NCI-H2107 treated with DMSO at 0.1 percent for 48 hours (cell line): ENCODE data around the gene PCDH15.
A peak's percentile ranks its signal among the peaks of the same experiment; 100 is the strongest.
"Not testable (repeated sequence)": the region's sequence is repeated elsewhere in the genome, so short reads cannot be mapped to it uniquely, and the experiment has no call there.

ENCODE experiments used
- DNase-seq: peaks from one replicate; lab custom pipeline; 2025; ENCODE audit not compliant: unreplicated experiment; lab: John Stamatoyannopoulos, UW

PCDH15 gene

GRCh38 chr10:54402576-54402975 lies 398.5 kb downstream of the PCDH15 start:
- DNase-seq: peak; percentile 0

GRCh38 chr10:54396031-54396430 lies 405.0 kb downstream of the PCDH15 start:
- no peak for DNase-seq

- not testable (repeated sequence) for DNase-seq
Observed at GRCh38 chr10:54394598-54394997, 406.4 kb downstream of the PCDH15 start.

DNA sequence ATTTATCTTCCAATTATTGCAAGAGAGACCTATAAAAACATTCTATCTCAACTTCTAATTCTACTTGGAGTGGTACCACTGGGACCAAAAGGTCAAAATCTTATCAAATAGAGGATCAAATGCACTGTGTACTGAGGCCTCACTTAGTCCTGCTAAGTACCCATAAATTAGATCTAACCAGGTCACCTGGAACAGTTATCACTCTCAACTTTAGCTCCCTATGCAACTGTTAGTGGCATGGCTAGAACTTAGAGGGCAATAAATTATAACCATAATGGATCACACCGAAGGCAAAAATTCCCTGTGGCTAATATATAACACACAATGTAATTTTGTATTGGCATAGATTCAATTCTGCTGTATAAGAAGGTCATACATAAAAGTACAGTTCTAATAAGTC lies 428.9 kb downstream of the PCDH15 start:
- DNase-seq: no peak

DNA sequence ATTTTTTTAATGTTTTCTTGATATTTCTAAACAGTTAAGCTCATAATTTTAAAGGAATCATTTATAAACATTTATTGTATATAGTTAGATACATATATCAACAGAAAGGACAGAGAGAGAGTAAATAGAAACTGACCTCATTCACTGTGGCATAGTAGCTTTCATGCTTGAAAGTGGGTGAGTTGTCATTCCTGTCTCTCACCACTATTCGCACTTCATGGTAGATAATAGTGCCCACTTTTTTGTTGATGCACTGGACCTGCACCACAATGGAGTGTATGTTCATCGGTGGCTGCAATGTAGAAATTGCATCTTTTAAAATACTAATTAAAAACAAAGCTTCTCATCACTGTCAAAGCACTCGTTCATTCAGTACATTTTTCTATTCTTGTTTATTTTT lies 432.0 kb downstream of the PCDH15 start:
- no peak for DNase-seq

DNA sequence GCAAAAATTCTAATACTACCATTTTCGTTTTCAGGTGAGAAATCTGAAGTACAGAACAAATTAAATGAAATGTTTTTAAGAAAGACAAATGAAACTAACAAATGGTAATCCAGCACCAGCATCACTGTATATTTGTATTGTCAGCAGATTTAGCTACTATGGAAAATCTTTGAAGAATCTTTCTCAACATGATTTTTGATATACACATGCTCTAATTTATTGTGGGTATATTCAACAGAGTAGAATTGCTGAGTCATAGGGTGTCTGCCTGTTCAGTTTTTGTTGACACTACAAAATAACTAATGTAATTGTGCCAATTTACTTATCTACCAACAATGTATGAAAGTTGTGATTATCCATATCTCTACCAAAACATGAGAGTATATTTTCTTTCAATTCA lies 437.6 kb downstream of the PCDH15 start:
- no peak for DNase-seq

DNA sequence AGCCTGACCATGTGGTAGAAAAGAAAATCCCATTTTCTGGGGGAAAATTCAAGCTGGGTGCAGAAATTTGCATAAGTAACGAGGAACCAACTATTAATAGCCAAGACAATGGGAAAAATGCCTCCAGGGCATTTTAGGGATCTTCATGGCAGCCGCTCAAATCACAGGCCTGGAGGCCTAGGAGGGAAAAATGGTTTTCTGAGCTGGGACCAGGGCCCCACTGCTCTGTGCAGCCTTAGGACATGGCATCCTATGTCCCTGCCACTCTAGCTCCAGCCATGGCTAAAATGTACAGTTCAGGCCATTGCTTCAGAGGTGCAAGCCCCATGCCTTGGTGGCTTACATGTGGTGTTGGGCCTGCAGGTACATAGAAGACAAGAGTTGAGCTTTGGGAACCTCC lies 459.0 kb downstream of the PCDH15 start:
- DNase-seq: no peak

GRCh38 chr10:54335296-54335695 lies 465.7 kb downstream of the PCDH15 start:
- DNase-seq: no peak

- DNase-seq: no peak
Observed at GRCh38 chr10:54319341-54319740, 481.7 kb downstream of the PCDH15 start.

DNA sequence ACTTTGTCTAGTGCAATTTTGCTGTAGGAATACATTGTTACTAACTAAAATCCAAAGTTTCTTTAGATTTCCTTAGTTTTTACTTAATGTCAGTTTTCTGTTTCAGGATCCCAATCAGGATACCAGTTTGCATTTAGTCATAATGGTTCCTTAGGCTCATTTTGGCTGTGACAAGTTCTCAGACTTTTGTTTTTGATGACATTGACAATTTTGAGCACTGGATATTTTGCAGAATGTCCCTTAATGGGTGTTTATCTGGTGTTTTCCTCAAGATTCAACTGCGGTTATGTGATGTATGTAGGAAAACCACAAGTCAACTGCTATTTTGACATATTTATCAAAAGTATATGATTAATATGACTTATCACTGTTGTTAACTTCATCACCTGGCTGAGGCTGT lies 482.6 kb downstream of the PCDH15 start:
- no peak for DNase-seq

GRCh38 chr10:54314430-54314829 lies 486.6 kb downstream of the PCDH15 start:
- no peak for DNase-seq

DNA sequence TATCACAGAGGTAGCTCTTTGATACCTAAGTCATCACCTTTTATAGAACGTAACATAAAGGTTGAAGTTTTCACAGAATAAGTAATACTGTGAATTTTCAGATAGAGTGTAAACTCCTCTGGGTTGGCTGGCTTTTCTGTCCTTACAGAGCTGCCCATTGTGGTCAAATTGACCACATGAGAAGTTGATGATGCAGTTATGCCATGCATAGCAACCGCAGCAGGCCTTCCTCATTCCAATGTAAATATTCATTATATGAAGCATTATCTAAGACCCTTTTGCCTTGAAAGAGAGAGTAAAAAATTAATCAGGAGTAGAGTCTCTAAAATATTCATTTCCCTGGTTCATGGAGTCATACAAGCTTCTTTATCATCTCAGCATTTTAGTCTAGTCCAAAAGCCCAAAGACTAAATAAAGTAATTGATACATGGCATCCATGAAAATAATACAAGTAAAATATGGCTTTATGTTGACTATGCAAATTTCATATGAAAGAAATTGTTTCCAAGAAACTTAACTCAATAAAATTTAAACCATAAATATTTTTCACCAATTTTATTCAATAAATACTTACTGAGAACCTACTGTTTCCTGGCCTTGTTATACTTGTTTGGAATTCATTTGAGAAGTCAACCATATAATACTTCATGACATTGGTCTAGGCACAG lies 516.4 kb downstream of the PCDH15 start:
- DNase-seq: no peak

DNA sequence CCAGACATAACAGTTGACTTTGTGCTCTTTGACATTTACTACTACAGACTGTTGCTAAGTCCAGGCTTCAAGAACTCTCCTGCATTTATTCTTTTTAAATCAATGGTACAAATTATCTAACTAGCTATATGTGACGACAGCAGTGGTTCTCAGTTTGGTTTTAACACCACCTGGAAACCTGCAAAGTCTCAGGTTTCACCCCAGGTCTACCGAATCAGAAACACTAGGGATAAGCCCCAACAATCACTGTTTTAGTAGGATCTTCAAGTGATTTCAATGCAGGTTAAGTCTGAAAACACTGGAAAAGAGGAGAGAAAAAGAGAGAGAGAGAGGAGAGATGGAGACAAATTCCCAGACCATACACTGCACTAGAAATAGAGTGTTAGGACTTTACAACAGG lies 519.0 kb downstream of the PCDH15 start:
- DNase-seq: no peak

GRCh38 chr10:54266395-54266794 lies 534.6 kb downstream of the PCDH15 start:
- DNase-seq: no peak

GRCh38 chr10:54262726-54263125 lies 538.3 kb downstream of the PCDH15 start:
- no peak for DNase-seq

GRCh38 chr10:54259104-54259503 lies 541.9 kb downstream of the PCDH15 start:
- DNase-seq: no peak

GRCh38 chr10:54234832-54235231 lies 566.2 kb downstream of the PCDH15 start:
- DNase-seq: no peak

- DNase-seq: no peak
Observed at GRCh38 chr10:54203401-54203800, 597.6 kb downstream of the PCDH15 start.

DNA sequence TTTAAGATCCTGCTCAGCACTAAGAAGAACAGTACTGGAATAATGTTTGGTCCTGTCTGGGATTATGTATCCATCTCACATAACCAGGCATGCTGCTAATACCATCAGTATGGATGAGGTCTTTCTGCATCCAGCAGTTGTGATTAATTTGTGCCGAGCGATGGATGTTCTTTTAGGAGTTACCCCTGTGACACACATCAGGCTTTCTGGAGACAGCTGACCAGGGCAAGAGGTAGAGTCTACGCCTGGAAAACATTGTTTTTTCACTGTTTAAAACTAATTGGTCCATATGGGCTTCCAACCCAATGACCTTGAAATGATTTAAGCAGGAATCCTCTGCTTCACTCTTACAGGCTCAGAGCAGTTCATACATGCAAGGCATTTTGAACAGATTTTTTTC lies 603.0 kb downstream of the PCDH15 start:
- DNase-seq: no peak

- DNase-seq: no peak
Observed at GRCh38 chr10:54194806-54195205, 606.2 kb downstream of the PCDH15 start.

DNA sequence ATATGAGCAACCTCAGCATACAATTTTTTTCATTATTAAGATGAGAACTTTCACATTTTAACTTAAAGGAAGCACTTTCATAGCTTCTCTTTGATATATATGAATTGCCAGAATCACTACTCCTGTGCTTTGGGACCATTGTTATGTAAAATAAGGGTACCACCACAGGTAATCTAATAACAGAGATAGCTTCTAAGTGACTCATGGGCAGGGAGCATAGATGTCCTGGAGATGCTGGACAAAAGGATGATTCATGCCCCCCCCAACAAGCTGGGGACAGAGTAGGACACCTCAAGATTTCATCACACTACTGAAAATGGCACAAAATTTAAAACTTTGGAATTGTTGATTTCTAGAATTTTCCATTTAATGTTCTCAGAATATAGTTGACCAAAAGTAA lies 641.1 kb downstream of the PCDH15 start:
- no peak for DNase-seq

DNA sequence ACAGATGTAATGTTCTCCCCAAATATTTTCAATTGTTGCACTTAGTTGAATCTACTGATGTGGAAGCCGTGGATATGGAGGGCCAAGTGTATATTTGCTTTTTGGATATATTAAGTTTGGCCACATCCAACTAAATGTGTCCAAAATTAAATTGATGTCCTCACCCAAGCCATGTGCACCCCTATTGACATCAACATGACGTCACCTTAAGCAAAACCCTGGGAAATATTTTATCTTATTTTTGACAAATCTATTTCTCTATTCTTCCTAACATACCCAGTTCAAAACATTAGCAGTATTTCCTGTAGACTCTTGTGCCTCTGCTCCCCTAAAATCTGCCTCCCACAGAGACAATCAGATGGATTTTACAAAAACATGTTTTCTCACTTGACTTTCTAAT lies 652.5 kb downstream of the PCDH15 start:
- DNase-seq: no peak

GRCh38 chr10:54139819-54140428 lies 661.1 kb downstream of the PCDH15 start:
- DNase-seq: no peak
